HG02610 (cell line): ENCODE measurements around the gene AKR1A1.
A peak's percentile ranks its signal among the peaks of the same experiment; 100 is the strongest.
"Not testable (repeated sequence)": the region's sequence is repeated elsewhere in the genome, so short reads cannot be mapped to it uniquely, and the experiment has no call there.

Experiments used
- ATAC-seq: cut with Tn5 transposase; IDR thresholded peaks from one replicate; pipeline ENCODE4 v1.9.1; 2021; ENCODE audit warnings: mild to moderate bottlenecking, moderate library complexity; ENCODE audit not compliant: unreplicated experiment

The AKR1A1 gene

DNA sequence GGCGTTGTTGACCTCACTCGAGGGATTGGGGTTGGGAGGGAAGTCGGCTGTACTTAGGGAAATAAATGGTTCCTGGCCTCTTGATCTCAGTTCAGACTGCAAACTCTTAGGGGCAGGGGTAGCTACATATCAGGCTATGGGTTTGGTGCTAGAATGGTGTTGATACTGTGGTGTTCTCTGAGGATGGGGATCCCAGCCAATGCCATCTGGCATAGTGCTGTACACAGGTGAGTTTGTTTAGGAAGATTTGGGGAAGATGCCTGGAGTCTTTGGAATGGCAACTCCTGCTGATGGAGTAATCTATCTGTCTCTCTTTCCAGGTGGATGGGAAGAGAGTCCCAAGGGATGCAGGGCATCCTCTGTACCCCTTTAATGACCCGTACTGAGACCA, 18.9 kb downstream of the AKR1A1 start:
- ATAC-seq, result no peak

DNA sequence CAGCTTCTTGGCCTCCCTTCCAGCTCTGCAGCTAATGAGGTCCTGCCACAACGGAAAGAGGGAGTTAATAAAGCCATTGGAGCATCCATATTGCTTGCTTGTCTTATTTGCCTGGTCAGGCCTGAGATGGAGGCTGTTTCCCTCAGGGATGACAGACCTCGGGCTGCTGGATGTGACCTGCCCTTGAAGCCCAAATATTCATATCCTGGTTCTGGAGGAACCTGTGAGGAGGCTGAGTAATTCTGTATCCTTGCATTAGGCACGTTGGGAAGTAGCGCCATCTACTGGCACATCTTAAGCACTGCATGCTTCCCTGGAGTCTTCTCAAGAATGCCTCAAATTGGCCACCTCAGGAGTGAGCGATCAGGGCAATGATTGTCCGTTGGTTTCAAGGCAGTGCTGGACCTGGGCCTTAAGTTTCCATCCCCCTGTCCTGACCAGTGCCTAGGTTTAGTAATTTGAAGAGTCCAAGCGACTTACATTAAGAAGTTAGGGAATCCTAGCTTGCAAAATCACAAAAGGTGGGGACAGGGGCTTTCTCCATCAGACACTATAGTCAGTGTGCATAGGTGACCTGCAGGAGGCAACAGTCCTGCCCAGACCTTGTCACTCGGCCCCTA, 19.4 kb downstream of the AKR1A1 start:
- ATAC-seq, result peak; percentile 69

DNA sequence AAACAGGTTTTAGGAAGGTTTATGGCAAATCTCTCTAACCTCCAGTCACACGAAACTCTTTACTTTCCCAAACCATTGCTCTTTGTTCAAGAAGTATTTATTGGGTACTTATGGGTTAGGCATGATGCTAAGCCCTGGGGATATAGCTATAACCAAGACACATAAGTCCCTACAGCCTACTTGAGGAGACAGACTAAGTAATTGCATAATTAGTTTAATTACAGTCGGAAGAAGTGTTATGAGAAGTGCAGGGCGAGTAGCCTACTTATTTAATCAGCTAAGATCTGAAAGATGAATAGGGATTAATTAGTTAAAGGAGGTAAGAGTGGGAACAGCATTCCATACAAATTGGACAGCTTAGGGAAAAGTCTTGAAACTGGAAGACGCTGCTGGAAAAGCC, 20.0 kb downstream of the AKR1A1 start:
- ATAC-seq, result no peak

DNA sequence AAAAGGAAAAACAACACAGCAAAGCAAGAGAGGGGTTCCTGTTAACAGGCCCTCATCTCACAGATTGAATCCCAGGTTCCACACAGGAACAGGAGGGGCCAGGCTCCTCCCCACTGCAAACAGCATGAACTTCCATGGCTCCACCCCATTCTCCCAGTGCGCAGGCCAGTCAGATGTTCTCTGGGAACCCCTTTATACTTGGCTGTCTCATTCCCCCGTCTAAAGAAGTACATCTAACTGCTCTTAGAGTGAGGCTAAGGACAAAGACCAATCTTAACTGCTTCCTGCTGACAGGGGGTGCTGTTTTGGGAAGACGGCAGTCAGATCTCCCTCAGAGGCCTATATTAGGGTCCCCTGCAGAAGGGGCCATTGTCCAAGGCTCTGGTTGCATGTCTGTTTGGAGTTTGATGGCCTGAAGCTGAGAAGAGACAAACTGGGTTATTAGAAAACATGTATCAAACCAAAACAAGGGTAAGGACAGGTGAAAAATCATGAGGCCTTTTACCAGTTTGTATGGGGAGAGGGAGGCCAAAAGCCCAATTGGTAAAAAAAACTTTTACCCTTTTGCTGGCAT, 22.7 kb downstream of the AKR1A1 start:
- ATAC-seq, result no peak

DNA sequence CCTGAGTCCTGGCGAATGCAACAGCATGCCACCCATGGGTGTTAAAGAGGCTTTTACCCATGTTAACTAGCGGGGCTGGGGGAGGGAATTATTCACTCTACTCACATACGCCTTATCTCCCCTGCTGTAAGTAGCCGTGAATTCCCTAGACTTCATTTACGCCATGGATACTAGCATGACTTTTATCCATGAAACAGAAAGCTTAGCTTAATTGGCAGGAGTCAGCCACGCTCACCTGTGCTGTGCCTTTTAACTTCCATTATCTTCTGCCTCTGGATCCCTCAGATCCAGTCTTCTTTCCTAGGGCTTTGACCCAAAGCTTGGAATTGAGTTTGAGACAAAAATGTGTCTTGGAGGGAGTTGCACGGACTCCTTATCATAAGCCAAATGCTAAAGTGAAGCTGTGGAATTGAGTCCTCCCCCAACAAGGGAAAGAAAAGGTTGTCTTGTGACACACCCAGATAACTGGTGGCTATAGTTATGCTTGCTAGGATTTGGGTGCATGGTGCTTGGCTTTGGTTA, 23.5 kb downstream of the AKR1A1 start:
- ATAC-seq, result no peak

DNA sequence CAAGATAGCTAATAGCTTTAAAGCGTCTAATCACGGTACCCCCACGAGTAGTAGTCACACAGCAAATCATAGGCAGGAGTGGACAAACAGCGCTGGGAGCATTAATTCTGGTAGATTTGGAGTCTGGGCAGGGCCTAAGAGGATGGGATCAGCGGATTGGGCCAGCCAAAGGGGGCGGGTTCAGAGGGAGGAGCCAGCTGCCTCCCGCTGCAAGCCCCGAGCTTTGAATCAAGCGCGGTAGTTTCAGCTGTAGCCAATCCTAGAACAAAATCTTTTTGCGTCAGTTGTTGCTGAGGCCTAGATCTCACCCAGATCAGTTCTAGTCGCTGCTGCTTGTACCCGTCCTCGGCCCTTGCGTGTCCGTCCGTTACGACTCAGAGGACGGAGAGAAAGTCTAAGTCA, 32.6 kb downstream of the AKR1A1 start:
- ATAC-seq, result peak; percentile 75

DNA sequence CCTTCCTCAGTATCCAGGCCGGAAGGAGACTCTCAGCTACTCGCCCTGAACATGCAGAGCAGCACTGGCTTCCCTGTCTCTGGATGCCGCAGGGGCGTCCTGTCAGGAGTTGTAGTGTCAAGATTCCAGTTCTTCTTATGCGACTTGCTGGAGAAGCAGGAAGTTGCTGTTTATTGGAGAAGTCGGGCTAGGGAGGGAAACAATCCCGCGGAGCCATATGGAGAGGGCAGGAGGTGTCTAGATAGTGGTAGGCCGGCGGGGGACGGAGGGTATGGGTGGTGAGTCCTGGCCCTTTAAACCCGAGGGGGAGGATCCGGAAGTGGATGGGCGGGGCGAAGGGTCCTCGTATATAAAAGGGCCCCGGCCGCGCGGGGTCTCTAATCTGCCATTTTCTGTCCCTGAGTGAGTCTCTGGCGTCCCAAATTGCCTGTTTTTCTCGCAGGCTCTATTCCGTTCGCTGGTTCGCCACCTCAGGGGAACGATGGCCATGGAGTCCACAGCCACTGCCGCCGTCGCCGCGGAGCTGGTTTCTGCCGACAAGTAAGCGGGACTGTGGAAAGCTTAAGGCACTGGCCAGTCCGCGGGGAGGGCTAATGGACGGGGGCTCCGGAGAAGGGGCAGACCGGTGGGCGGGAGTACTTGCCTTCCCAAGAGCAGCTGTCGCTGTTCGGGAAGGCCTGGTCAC, 33.2 kb downstream of the AKR1A1 start, which contains the start of gene NASP:
NASP (plus strand) TSS at position 376 of the 685 bp plus-strand sequence; CDS start at position 482, 106 bp downstream.
- ATAC-seq, result peak; percentile 37

DNA sequence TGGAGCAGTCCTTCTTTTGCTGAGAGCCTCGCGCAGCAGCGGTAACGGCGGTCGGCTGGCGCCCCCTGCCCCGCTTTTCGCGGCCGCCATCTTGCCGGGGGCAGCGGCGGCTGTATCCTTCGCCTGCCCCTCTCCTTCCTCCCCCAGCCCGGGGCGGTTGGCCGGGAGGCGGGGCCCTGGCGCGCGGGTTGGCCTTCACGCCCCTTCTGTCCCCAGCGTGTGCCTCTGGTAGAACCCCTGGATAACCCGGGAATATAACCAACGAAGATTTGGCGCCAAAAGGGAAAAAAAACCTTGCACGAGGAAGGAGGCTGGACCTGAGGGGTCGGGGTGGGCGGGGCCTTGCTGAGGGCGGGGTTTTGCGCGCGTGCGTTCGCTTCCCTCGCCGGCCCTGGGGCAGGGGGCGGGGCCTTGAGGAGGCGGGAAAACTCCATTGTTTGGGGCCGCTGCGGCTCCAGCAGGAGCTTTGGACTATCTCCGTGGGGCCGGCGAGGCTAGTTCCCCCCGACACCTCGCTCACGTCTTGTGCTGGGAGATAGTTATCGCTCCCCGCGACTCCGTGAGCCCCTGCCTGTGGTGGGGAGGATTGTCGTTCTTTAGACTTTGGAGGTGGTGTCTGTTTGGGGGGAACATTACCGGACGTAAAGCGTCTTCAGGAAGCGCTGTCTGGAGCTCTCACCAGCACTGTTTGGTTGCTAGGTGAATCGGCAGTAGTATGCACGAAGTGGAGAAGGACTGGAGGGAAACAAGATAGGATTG, 33.9 kb downstream of the AKR1A1 start:
- ATAC-seq, result peak; percentile 37

DNA sequence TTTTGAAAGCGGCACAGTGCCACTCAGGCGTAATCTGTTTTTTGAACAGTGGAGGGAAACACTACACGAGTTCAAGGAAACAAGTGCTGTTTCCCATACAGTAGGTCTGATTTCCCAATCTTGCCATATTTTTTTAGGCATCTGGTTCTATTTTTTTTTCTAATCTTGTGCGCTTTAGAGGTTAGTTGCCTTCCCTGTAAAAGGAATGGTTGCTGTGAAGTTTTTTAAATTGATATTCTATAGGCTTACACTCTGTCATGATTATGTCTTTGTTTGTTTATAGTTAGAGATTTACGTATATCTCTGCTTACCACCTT, 34.4 kb downstream of the AKR1A1 start:
- no peak for ATAC-seq

DNA sequence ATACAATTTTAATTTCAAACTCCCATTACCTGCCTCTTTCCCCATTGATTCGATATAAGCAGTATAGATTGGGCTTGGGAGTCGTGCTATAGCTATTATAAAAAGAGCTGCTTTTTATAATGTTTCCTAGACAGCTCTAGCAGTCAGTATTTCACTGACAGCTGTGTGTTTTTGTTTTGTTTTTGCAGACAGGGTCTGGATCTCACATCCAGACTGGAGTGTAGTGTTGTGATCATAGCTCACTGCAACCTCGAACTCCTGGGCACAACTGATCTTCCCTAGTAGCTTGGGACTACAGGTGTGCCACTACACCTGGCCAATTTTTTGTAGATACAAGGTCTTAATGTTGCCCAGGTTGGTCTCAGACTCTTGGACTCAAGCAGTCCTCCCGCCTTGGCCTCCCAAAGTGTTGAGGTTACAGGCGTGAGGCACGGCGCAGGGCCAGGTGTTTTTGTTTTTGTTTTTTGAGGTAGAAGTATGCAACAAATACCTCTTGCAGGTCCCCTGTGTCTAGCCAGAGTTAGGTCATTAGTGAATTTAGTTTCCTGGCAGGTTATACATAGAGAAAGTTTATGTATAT, 35.0 kb downstream of the AKR1A1 start:
- ATAC-seq, result no peak

DNA sequence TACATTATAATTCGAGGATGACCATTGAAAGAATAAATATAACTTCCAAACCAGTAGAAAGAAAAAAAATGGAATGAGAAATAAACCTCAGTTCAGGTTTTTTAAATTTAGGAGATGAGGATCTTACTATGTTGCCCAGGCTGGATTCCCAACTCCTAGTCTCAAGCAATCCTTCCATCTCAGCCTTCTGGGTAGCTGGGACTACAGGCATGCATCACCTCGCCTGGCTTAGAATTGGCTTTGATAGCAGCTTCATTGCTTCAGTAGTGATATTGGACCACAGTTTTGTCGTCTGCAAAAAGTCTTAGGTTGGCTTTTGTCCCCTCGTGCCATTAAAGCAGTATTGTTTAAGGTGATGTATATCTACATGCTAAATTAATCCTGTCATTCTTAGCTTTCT, 36.1 kb downstream of the AKR1A1 start:
- ATAC-seq, result no peak

DNA sequence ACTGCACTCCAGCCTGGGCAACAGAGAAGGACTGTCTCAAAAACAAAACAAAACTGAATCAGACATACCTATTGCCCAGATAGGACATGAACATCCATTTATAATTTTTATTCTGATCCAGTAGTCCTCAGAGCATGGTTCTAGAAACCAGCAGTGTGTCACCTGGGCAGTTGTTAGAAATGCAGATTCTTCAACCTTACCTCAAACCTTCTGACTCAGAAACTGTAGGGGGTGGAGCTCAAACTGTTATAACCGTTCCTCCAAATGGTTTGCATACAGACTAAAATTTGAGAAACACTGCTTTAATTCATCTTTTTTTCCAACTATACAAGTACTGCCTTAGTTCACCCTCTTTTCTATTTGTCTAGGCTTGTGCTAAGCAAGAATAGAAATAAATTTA, 39.2 kb downstream of the AKR1A1 start:
- ATAC-seq, result no peak

DNA sequence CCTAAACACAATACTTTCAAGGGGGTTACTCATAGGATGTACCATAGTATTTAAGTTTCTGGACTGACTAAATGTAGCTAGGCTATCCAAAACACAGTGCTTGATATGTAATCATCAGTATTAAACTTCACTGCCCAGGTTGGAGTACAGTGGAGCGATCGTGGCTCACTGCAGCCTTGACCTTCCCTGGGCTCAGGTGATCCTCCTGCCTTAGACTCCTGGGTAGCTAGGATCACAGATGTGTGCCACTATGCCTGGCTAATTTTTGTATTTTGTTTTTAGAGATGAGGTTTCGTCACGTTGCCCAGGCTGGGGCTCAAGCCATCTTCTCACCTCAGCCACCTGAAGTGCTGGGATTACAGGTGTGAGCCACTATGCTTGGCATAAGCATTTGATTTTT, 43.8 kb downstream of the AKR1A1 start:
- ATAC-seq, result no peak

DNA sequence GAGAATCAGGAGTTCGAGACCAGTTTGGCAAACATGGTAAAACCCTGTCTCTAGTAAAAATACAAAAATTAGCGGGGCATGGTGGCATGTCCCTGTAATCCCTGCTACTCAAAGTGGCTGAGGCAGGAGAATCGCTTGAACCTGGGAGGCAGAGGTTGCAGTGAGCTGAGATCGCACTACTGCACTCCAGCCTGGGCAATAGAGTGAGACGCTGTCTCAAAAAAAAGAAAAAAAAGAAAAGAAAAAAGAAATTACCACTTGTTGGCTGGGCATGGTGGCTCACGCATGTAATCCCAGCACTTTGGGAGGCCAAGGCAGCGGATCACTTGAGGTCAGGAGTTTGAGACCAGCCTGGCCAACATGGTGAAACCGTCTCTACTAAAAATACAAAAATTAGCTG, 46.1 kb downstream of the AKR1A1 start:
- ATAC-seq, result not testable (repeated sequence)

DNA sequence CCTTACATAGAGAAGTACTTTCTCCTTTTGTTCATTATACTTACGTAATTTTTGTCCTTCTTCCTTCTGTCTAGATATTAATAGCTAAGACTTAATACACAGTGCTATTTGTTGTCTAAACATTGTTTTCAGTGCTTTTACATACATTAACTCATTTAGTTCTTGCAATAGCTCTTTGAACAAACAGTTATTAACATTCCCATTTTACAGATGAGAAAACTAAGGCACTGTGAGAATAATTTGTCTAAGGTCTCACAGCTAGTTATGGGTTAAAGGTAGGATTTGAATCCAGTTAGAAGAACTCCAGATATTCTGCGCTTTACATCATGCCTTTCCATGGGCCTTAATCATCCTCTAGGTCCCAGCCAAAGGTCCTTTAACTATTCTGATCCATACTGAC, 53.6 kb downstream of the AKR1A1 start:
- ATAC-seq, result no peak

DNA sequence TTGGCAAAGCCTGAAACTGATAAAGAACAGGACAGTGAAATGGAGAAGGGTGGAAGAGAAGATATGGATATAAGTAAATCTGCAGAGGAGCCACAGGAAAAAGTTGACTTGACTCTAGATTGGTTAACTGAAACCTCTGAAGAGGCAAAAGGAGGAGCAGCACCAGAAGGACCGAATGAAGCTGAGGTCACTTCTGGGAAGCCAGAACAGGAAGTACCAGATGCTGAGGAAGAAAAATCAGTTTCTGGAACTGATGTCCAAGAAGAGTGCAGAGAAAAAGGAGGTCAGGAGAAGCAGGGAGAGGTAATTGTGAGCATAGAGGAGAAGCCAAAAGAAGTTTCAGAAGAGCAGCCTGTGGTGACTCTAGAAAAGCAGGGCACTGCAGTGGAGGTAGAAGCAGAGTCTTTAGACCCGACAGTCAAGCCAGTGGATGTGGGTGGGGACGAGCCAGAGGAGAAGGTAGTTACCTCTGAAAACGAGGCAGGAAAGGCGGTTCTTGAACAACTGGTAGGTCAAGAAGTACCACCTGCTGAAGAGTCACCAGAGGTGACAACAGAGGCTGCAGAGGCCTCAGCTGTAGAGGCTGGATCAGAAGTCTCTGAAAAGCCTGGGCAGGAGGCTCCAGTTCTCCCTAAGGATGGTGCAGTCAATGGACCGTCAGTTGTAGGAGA, 56.9 kb downstream of the AKR1A1 start:
- no peak for ATAC-seq

DNA sequence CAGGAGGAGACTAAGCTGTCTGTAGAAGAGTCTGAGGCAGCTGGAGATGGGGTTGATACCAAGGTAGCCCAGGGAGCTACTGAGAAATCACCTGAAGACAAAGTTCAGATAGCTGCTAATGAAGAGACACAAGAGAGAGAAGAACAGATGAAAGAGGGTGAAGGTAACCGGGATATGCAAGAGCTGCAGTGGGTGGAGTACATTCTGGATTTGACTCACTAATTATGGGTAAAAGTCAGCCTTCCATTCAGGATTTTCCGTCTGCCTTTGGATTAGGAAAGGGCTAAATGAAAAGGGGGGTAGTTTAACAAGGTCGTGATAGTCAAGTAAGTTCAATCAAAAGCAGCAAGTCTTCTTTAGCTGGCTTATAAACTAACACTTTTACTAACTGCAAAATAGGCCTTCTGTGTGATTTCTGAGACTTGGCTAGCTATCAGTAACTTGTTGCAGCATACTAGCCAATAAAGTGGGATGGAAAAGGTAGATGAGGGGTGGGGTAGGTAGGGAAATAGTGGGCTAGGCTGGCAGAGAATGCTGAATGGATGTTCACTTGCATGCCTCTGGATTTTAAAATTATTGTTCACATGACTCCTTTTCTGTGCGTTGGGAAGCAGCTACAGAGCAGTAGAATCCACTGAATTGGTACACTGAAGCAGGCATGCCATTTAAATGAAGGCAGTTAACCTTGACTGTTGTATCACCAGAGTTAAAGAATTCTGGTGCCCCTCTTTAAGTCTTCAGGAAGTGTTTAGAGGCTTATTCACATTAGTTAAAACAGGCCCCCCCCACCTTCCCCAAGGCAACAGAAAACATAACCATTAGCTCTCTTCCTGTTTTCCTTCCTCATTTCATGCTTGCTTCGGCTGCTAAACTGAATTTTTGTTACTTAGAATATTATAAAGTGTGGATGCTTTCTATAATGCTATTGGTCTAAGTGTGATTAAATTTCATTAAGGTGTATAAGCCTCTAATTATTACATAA, 57.8 kb downstream of the AKR1A1 start:
- ATAC-seq, result no peak

DNA sequence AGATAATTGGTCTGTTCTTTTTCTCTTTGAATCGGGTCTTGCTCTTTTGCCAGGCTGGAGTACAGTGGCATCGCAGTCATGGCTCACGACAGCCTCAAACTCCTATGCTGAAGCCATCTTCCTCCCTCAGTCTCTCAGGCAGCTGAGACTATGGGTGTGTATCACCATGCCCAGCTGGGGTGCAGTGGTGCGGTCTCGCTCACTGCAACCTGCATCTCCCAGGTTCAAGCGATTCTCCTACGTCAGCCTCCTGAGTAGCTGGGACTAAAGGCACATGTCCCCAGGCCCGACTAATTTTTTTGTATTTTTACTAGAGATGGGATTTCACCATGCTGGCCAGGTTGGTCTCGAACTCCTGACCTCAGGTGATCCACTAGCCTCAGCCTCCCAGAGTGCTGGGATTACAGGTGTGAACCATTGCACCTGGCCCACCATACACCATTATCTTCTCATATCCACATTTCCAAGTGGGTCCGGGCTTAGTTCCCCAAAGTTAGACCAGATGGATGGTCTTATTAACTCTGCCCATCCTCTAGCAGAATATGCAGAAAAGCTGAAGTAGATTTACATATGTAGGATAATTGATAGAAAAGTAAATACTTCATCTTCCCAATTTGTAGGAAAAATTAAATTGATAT, 60.1 kb downstream of the AKR1A1 start:
- ATAC-seq, result no peak

DNA sequence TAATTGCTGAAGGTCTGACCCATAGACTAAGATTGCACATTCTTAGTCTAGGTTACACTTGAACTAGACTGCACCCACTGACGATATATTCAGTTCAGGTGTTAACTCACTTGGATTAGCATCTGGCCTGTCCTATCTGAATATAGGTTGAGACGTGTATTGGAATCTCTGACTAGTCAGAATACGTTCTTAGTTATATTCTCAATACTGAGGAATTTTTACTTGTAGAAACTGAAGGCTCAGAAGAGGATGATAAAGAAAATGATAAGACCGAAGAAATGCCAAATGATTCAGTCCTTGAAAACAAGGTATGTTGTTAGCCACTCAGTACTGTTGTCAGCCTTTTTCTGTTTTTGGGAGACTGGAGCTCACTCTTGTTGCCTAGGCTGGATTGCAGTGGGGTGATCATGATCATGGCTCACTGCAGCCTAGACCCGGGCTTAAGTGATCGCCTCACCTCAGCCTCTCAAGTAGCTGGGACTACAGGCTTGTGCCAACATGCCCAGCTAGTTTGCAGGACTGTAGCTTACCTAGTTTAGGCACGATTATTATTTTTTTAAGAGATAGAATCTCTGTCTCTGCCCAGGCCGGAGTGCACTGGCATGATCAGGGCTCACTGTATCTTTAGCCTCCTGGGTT, 62.4 kb downstream of the AKR1A1 start:
- no peak for ATAC-seq
